B cell (primary cell): Measurements from ENCODE around the gene SPTLC2. TPM values are rescaled to one million over a fixed set of nuclear protein-coding genes. Genes with fewer than 3 reads are reported as not detected.

Experiments used
- ATAC-seq: fragments of 200-7000 bp; cut with Tn5 transposase; one replicate; pipeline ENCODE4 v1.10.0; 2021; ENCODE audit warnings: low read depth, mild to moderate bottlenecking, moderate number of reproducible peaks, moderate library complexity
- CTCF ChIA-PET: fragments of 350-600 bp; sonication (Branson Sonifier 250); formaldehyde crosslinking; loops from one replicate; lab custom pipeline; 2021; ENCODE audit warnings: antibody characterized with exemption, inconsistent platforms; lab: Charles Lee
- POLR2A ChIA-PET: fragments of 350-600 bp; sonication (Branson Sonifier 250); formaldehyde crosslinking; loops from one replicate; lab custom pipeline; 2021; ENCODE audit warnings: antibody characterized with exemption; lab: Charles Lee
- DNase-seq: peaks from one replicate; pipeline ENCODE4 v3.0.0; 2013
- H2AFZ ChIP-seq: 2 replicates; pipeline ENCODE4 v1.6.1; 2012; ENCODE audit warnings: mild to moderate bottlenecking, low read depth, low read length; ENCODE audit not compliant: insufficient read depth, poor library complexity, severe bottlenecking
- H3K27ac ChIP-seq, 2 donors: 1 replicate in 1 of 2; 2 replicates in 1 of 2; pipeline ENCODE4 v1.5.1; 2012 to 2013; ENCODE audit warnings: low read length in 2 of 2, mild to moderate bottlenecking in 2 of 2, moderate library complexity in 1 of 2
- H3K27me3 ChIP-seq, 4 experiments: fragments of 200-600 bp in 1 of 4; sonication (generic) in 1 of 4; replicated peaks in 1 of 4; 1 replicate in 2 of 4; 2 replicates in 2 of 4; pipeline versions ENCODE4 v1.6.1 to v1.7.0; 2013 to 2016; ENCODE audit warnings: low read length in 3 of 4, mild to moderate bottlenecking in 2 of 4, mixed read lengths in 1 of 4, moderate library complexity in 1 of 4; ENCODE audit not compliant: insufficient read depth in 4 of 4, control insufficient read depth in 3 of 4; ENCODE audit errors: control extremely low read depth in 1 of 4
- H3K36me3 ChIP-seq, 2 experiments: replicated peaks in 1 of 2; 1 replicate in 1 of 2; 2 replicates in 1 of 2; pipeline versions ENCODE4 v1.6.1 to v1.7.1; 2013; ENCODE audit warnings: low read length in 1 of 2; ENCODE audit not compliant: insufficient read depth in 2 of 2, control insufficient read depth in 1 of 2; ENCODE audit errors: control extremely low read depth in 1 of 2, extremely low read depth in 1 of 2
- H3K4me1 ChIP-seq, 2 donors: fragments of 200-600 bp in 1 of 2; sonication (generic) in 1 of 2; 1 replicate in 1 of 2; 2 replicates in 1 of 2; pipeline versions ENCODE4 v1.5.1 to v1.6.1; 2013 to 2017; ENCODE audit warnings: low read length in 2 of 2; ENCODE audit not compliant: control insufficient read depth in 2 of 2, insufficient read depth in 2 of 2
- H3K4me2 ChIP-seq: replicated peaks from 2 replicates; pipeline ENCODE3; 2012; ENCODE audit warnings: mild to moderate bottlenecking, low read depth, low read length; ENCODE audit not compliant: poor library complexity, severe bottlenecking
- H3K4me3 ChIP-seq, 5 experiments: fragments of 200-600 bp in 1 of 5; sonication (generic) in 1 of 5; 1 replicate in 3 of 5; 2 replicates in 2 of 5; pipeline versions ENCODE4 v1.5.1 to v1.7.0; 2011 to 2016; ENCODE audit warnings: low read length in 4 of 5, mild to moderate bottlenecking in 4 of 5, low read depth in 2 of 5, control low read depth in 1 of 5, moderate library complexity in 1 of 5; ENCODE audit not compliant: insufficient read depth in 1 of 5; ENCODE audit errors: control extremely low read depth in 1 of 5, extremely low read depth in 1 of 5
- H3K79me2 ChIP-seq: fragments of 200-600 bp; sonication (generic); one replicate; pipeline ENCODE4 v1.6.0; 2016; ENCODE audit warnings: low read length; ENCODE audit not compliant: control insufficient read depth, insufficient read depth
- H3K9ac ChIP-seq: fragments of 200-600 bp; sonication (generic); 2 replicates; pipeline ENCODE4 v1.6.1; 2017; ENCODE audit warnings: mild to moderate bottlenecking, low read length, moderate library complexity
- H3K9me3 ChIP-seq, 3 donors: one replicate each; pipeline versions ENCODE4 v1.6.1 to v1.7.1; 2013; ENCODE audit warnings: low read length in 2 of 3; ENCODE audit not compliant: control insufficient read depth in 2 of 3, insufficient read depth in 1 of 3; ENCODE audit errors: control extremely low read depth in 1 of 3
- H4K20me1 ChIP-seq: 2 replicates; pipeline ENCODE4 v1.6.0; 2012; ENCODE audit warnings: mild to moderate bottlenecking, low read length; ENCODE audit not compliant: insufficient read depth, control insufficient read depth, poor library complexity, severe bottlenecking
- H3K27ac Mint-ChIP-seq: one replicate; pipeline ENCODE4 v1.8.0; 2021; ENCODE audit warnings: mixed read lengths
- H3K27me3 Mint-ChIP-seq: one replicate; pipeline ENCODE4 v1.8.0; 2021; ENCODE audit warnings: mixed read lengths
- H3K4me1 Mint-ChIP-seq: one replicate; pipeline ENCODE4 v1.8.0; 2021; ENCODE audit warnings: mixed read lengths
- H3K4me3 Mint-ChIP-seq: one replicate; pipeline ENCODE4 v1.8.0; 2021; ENCODE audit warnings: mixed read lengths
- H3K9me3 Mint-ChIP-seq: one replicate; pipeline ENCODE4 v1.8.0; 2022; ENCODE audit warnings: mixed read lengths; ENCODE audit not compliant: insufficient read depth
- CTCF ChIP-seq: fragments of 200-600 bp; IDR thresholded peaks from one replicate; pipeline ENCODE4 v1.8.0; 2022; ENCODE audit warnings: antibody characterized with exemption, mild to moderate bottlenecking
- EZH2 ChIP-seq: IDR thresholded peaks from 2 replicates; pipeline ENCODE4 v1.6.1; 2012; ENCODE audit warnings: borderline replicate concordance, low read depth, mild to moderate bottlenecking, moderate library complexity, low read length; ENCODE audit not compliant: insufficient read depth, poor library complexity, severe bottlenecking
- WGBS: methylation state at CpG from one replicate; pipeline ENCODE4 v1.1.5; 2013; ENCODE audit warnings: missing lambda C conversion rate; ENCODE audit not compliant: insufficient coverage; 5-methylcytosine and 5-hydroxymethylcytosine counted together
- intact Hi-C: fragments of 100-400 bp; cut with micrococcal nuclease; formaldehyde crosslinking; loops from one replicate; pipeline ENCODE4 v1.10.0; 2022
- polyA plus RNA-seq: library from polyadenylated mRNA; depleted of rRNA; stranded (reverse); fragments of >200 nt; gene quantifications from 2 replicates; pipeline ENCODE4 v1.2.3, GENCODE V29; 2012
- total RNA-seq, 2 donors: library from RNA; stranded (reverse); fragments of 120-200 nt in 1 of 2; gene quantifications; 1 replicate in 1 of 2; 2 replicates in 1 of 2; pipeline versions ENCODE4 v1.2.3 to v1.2.4, GENCODE V29; 2013 to 2022

Gene SPTLC2
- total and polyA plus RNA-seq, 2 donors (not counting 1 experiment from before 2014, with no cell fraction given): 9.4 to 41.4 TPM

- no peaks in the 10 kb centered on the region for H3K27me3 ChIP-seq
- H3K4me1 Mint-ChIP-seq: no peaks in the 10 kb centered on the region
- DNase-seq (no peak), ATAC-seq (no peak)
- H3K9ac ChIP-seq: no peak overlapping the region
- no peaks in the 10 kb centered on the region for H3K4me1 ChIP-seq
- H2AFZ ChIP-seq: no peak overlapping the region
- no peak overlapping the region for H3K4me2 ChIP-seq
- no CpG with 5 or more reads among the region's 4 CpGs for WGBS
- peaks cover 8 to 45% of the 10 kb centered on the region in 2 experiments for H3K36me3 ChIP-seq
- no peak overlapping the region for H3K4me3 ChIP-seq
- intact Hi-C loops: no loop called here
- no peak overlapping the region for H3K27ac Mint-ChIP-seq
- TF ChIP-seq CTCF (no peak), EZH2 (no peak)
- no peak overlapping the region for H3K27ac ChIP-seq
- H3K27me3 Mint-ChIP-seq: no peaks in the 10 kb centered on the region
- ChIA-PET POLR2A (no interaction called here), CTCF (interaction anchor here (0.7 kb wide), 1 partner anchor 232 kb away, joined by 3 read pairs; no protein-coding TSS in a partner anchor)
- no peaks in the 10 kb centered on the region for H4K20me1 ChIP-seq
- peaks cover 2% of the 10 kb centered on the region for H3K9me3 Mint-ChIP-seq
- no peak overlapping the region for H3K4me3 Mint-ChIP-seq
- no peaks in the 10 kb centered on the region for H3K79me2 ChIP-seq
- H3K9me3 ChIP-seq: peaks cover 0 to 10% (median 5%) of the 10 kb centered on the region in 3 donors
Measured at GRCh38 chr14:77508249-77508648, 108.2 kb downstream of the SPTLC2 start.

- Histone ChIP-seq H3K79me2 (no peaks in the 10 kb centered on the region), H3K9ac (no peak overlapping the region), H3K36me3 (peaks cover 8 to 45% of the 10 kb centered on the region in 2 experiments), H4K20me1 (no peaks in the 10 kb centered on the region), H3K4me3 (no peak overlapping the region), H3K27ac (no peak overlapping the region), H3K27me3 (no peaks in the 10 kb centered on the region), H3K9me3 (peaks cover 0 to 12% (median 5%) of the 10 kb centered on the region in 3 donors), H3K4me1 (no peaks in the 10 kb centered on the region), H2AFZ (no peak overlapping the region), H3K4me2 (no peak overlapping the region)
- ChIA-PET CTCF (interaction anchor here (0.7 kb wide), 1 partner anchor 232 kb away, joined by 3 read pairs; no protein-coding TSS in a partner anchor), POLR2A (no interaction called here)
- Mint-ChIP-seq H3K27ac (no peak overlapping the region), H3K9me3 (peaks cover 4% of the 10 kb centered on the region), H3K27me3 (no peaks in the 10 kb centered on the region), H3K4me1 (no peaks in the 10 kb centered on the region), H3K4me3 (no peak overlapping the region)
- intact Hi-C loops: no loop called here
- 95% methylated on average over 3 of the region's 3 CpGs for WGBS
- TF ChIP-seq CTCF (no peak), EZH2 (no peak)
- no peak for ATAC-seq
- no peak for DNase-seq
Measured at GRCh38 chr14:77507762-77508161, 108.7 kb downstream of the SPTLC2 start.
